GM19468 (cell line): ENCODE results near the gene FAM227B.

Source experiments
- ATAC-seq: cut with Tn5 transposase; IDR thresholded peaks from one replicate; pipeline ENCODE4 v1.9.1; 2021; ENCODE audit warnings: mild to moderate bottlenecking, moderate library complexity, moderate number of reproducible peaks; ENCODE audit not compliant: unreplicated experiment; ENCODE audit errors: extremely low read depth

Gene FAM227B

DNA sequence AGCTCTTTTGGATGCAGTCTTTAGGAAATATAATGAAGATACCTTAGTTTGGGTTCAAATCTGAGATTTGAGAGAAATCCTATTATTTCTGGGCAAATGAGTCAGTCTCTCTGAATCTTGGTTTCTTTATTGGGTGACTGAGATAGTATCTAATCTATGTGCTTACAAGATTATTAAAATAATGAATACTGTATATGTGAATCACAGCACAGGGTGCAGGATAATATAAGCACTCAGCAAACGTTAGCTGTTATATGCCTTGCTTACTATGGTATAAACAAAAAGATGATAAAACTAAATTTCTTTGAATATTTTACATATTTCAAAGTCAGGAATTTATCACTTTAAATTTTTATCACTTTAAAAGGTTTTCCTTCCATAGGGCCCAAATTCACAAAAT lies 168.0 kb downstream of the FAM227B start:
- ATAC-seq: no peak

DNA sequence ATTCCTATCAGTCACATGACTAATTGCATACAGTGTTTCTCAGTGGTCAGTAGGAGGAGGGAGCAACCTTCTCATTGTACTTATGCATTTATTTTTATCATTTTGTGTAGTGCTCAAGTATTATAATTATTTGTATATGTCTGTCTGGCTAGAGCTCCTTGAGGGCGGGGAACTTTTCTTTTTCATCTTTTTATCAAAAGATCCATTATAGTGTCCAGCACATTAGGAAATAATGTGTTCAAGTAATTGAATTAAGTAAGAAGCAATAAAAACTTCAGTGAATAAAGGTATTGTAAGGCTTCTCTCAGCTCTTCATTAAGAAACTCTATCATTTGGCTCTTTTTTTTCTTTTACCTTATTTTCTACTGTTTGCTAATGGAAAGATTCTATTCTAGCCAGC lies 178.8 kb downstream of the FAM227B start:
- ATAC-seq: no peak

DNA sequence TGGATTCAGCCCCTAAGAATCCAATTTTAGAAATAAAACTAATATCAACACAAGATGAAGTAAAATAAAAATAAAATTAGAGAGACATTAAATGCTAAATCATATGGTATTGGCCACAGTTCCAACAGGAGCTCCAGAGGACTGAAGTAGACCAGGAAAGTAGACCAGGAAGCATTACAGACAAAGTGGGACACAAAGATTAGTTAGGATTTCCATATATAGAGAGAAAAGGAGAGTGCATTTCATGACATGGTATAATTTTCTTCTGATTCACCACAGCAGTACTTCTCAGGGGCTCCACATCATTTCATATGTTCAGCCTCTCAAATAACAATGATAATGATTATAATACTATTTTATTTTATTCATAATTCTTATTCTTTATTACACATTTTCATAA lies 179.3 kb downstream of the FAM227B start:
- no peak for ATAC-seq

DNA sequence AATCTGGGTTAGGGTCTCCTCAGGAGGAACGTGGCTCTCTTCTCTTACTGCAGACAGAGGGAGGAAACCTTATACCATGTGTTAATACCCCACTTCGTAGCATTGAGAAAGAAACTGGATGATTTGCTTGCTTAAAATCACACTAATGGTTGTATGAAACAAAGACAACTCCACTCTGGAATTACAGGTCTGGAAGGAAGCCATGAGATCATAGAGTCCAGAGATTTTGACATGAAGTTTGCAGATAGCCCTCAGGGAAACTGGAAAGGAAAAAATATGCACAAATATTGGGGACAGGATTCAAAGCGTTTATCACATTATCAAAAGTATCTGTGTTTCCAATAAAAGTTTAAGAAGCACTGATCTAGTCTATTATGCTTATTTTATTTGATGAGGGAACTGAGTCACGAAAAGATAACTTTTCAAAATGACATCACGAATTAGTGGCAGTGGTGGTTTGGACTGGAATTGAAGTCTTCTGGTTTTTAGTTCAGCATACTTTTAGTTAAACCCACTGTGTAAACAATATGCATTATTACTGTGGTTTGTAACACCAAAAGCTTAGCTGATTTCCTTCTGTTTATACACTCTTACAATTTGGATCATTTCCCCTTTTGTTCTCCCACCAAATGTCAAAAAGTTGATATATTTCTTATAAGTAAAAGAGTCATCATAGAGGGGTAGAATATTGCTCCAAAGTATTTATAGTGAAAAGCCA lies 180.8 kb downstream of the FAM227B start:
- no peak for ATAC-seq

DNA sequence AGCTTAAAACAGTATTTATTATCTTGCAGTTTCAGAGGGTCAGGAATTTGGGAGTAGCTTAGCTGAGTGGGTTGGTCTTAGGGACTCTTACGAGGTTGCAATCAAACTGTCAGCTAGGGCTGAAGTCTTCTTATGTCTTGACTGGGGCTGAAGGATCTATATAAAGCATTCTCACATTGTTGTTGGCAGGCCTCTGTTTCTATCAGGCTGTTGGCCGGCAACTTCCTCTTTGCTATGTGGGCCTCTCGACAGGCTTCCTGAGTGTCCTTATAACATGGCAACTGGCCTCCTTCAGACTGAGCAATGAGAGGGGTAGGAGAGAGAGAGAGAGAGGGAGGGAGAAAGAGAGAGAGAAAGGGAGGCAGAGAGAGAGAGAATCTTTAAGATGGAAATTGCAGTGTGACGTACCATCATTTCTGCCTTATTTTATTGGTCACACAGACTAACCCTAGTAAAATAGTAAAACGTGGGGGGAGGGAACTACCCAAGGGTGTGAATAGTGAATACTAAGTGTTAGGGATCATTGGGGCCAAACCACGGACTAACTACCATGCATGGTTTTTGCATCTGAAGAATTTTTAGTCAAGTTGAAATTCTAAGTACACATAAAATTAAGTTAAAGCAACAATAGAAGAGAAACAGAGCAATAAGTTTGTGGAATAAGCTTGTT lies 181.5 kb downstream of the FAM227B start:
- ATAC-seq: peak; percentile 60

DNA sequence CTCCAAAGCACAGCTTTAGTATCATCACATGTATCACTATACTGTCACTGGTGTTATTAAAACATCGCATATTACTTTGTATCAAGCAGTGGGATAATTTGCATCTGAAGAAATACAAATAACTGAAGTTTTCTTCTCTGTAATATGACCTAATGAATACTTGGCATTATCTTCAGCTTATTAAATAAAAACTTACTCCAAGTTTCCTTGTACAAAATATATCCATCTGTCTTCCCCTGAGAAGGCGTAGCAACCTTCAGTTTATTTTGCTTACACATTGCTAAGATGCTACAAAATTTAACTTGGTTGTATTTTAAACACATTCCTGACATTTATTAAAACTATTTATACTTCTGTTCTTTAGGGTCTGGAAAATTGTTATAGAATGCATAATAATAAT lies 183.9 kb downstream of the FAM227B start:
- ATAC-seq: no peak

DNA sequence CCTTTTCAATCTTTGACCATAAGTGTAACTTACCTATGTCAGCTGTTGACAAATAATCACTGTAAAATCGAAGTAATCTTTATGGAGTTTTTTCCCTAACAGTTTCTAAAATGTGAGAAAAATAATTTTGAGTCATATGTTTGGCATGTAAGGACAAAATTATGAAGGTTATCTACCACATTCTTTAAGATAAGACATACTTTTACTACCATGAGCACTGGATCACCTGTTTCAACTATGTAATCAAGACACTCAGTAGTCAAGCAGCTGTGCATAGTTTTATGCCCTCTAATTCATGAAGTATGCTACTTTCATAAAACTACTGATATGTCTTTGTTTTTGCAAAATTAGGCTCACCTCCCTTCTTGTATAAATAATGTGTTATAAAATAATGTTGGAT lies 185.4 kb downstream of the FAM227B start:
- no peak for ATAC-seq

DNA sequence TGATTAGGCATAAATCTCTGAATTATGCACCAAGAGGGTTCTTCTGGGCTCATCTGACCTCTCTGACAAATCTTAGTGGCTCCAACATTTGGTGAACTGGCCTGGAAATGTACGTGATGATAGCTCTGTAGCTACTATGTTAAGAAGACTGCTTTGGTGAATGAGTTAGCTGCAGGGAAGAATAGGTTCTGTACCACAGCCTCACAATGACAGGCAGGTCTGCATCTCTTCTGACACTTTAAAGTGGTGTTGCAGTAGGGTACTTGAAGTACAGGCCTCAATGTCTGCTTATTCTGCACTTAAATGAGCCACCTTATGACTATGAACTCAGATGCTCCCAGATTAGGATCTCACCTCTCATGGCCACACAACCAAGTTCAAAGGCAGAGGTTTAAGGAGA lies 190.6 kb downstream of the FAM227B start:
- no peak for ATAC-seq

DNA sequence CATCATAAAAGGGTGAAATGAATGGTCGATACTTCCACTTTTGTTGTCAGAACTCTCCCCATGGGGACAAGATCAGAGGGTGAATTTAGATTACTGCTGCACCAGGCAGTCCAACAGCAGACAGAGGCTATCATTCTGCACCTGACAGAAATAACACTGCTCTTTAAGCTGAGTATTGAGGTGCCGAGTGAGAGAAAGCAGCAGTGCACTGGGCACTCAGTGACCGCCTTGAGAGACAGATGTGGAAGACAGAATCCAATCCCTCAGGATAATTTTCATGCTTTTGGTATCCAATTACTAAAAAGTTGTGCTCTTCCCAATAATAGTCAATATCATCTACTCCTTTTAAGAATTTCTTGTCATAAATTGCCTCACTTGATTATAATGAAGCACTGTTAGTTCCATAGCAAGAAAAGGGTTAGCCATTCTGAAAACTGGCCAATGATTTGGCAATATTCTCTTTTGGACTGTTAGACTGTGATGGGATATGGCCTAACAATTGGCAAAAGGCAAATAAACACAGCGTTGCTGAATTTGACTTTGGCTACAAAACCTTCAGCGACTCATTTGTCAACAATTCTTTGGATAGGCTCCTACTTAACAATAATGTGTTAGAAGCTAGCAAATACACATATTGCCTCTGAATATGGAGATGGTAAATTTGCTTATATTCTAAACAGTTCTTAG lies 192.1 kb downstream of the FAM227B start:
- no peak for ATAC-seq

DNA sequence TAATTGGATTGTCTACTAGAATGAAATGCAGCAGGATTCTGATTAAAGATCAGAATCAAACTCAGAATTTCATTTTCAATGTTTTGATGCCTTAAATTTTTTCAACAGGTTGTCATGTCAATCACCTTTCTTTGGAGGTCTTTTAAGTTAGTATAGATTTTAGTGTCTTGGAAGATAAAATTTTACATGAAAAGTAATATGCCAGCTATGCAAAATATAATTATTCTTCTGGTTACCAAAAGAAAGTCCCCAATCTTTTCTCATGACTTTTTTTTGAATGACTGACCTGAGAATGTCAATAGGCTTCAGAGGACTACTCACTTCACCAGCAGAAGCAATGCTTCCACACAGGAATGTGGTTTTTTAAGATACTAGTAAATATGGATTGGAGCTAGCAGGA lies 193.2 kb downstream of the FAM227B start:
- ATAC-seq: no peak

DNA sequence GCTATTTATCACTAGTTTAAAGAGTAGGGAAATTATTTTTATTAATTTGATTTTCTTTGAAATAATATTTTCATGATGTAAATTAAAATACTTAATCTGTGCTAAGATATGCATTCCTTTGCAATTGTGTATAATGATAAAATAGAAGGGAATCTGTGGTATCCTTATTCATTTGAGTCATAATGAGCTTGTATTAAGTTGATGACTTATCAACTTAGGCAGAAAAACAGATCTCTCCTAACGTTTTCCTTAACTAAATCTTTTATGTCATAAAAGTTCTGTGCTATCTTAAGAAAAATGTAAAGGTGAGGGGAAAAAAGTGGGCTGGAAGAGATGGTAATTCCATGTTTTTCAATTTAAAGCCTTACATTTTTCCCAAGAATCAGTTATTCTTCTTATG lies 195.7 kb downstream of the FAM227B start:
- ATAC-seq: no peak

DNA sequence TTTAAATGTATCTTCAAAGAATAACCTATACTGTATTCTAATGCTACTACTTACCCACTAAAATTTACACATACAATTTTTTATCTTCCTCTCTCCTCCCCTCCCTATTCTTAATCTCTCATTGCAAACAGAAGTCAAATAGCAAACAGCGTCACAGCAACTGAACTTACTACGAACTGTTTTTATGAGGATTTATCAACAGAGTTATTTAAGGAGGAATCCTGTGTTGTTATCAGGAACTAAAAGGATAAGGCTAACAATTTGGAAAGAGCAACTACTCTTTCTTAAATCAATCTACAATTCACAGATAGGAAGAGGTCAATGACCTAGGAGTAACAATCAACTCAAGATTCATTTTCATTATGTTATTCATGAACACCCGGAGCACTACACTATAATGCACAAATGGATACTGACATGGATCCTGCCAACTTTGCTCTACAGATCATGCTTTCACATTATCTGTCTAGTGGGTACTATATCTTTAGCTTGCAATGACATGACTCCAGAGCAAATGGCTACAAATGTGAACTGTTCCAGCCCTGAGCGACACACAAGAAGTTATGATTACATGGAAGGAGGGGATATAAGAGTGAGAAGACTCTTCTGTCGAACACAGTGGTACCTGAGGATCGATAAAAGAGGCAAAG lies 196.6 kb downstream of the FAM227B start:
- ATAC-seq: no peak

DNA sequence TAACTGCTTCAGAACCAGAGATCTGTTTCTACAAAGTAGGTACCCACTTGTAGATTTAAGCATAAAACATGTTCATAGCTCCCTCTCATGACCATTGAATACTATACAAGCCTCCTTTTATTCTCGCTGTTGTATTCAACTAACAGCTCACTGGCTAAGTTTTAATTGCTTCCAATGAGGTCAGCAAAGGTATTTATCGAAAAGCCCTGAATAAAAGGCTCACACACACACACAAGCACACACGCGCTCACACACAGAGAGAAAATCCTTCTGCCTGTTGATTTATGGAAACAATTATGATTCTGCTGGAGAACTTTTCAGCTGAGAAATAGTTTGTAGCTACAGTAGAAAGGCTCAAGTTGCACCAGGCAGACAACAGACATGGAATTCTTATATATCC lies 197.6 kb downstream of the FAM227B start, which contains the start of gene FGF7:
Gene FGF7 (plus strand): TSS at position 222 of the 400 bp plus-strand sequence. CDS start 1,056 bp downstream, outside the sequence.
- ATAC-seq: no peak

DNA sequence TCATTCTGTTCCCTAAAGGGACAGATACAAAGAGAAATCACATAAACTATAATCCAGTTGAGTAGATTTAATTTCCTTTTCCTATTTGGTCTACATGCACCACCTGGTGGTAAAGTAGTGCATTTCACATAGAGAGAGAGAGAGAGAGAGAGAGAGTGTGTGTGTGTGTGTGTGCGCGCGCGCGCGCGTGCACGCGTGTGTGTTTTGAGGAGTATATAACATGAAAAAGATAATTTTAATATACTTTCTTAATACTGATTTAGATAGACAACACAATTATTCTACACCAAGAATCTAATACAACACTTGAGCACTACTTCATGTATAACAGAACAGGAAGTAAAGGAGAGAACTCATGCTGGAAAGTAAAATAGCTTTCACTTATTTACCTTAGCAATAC lies 198.6 kb downstream of the FAM227B start:
- no peak for ATAC-seq

DNA sequence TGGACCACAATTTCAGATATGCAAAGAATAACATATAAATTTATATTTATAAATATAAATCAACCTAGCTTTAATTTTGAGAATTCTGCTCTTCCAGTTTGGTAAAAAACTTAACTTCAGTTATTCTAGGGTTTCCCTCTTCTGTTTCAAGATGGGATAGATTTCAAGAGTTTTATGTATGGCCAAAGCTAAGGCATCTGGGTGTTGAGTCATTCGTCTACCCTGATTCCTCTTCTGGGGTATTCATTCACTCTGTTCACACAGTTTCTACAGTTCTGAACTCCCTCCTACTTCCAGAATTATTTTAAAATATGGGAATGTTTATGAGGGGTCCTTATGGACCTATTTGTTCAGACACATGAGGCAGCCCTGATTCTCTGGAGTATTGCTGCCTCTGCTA lies 201.8 kb downstream of the FAM227B start:
- no peak for ATAC-seq

DNA sequence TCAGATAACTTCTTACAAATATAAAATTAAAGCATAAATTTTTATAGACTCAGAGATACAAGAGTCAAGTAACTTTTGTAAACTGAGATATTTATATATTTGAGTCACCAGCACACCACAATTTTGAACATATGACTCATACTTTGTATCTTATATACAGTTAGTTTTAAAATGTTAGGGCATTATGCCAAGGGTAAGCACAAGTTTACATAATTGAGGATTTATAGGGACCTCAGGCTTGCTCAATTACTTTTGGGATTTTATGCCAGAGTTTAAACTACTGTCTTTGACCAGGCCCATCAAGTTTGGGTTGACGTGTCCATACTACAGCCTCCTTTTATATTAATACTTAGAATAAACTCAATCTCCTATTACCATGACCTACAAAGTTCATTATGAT lies 205.0 kb downstream of the FAM227B start:
- no peak for ATAC-seq

DNA sequence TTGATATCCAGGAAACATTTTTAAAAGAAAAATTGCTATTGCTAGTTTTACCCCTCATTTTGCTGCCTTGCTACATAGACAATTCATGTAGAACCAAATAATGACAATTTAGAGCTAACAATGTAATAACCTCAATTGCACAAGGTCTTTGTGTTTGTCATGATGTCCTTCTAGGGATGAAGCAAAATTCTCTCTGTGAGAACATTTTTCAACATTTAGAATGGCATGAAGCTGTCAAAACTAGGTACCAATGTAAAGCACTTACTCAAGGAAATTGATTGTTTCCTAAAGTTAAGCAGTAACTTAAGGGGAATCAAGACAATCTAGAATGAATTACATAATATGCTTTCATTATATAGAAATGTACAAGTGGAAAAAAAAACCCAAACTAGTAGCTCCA lies 205.5 kb downstream of the FAM227B start:
- ATAC-seq: no peak

DNA sequence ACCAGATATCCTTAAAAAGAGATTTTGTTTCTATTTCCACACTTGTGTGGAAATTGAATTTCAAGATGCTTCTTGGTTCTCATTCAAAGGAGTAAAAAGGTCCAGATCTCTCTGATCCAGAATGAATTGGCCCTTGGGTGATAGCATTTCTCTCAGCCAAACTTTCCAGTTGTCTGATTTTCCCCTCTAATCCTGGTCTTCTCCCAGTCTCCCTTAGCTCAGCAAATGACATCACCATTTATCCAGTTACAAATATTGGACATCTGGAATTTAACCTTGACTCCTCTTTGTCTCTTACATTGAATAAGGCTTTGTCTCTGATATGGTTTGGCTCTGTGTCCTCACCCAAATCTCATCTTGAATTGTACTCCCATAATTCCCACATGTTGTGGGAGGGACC lies 207.8 kb downstream of the FAM227B start:
- no peak for ATAC-seq

DNA sequence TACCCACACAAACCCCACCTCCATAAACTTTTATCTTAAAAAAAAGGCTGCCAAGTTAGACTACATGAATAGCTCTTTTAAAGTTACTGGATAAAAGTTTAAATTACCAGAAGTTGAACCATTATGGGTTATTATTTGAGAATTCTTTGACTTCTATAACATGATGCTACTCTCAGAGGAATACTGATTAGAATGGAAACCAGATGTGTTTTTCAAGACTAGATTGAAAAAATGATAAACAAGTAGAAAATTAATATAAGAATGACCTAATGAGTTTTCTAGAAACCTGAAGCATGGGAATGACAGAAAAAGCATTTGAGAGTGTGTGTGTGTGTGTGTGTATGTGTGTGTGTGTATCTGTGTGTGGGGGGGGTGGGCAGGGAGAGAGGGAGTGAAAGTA lies 210.0 kb downstream of the FAM227B start:
- ATAC-seq: no peak

DNA sequence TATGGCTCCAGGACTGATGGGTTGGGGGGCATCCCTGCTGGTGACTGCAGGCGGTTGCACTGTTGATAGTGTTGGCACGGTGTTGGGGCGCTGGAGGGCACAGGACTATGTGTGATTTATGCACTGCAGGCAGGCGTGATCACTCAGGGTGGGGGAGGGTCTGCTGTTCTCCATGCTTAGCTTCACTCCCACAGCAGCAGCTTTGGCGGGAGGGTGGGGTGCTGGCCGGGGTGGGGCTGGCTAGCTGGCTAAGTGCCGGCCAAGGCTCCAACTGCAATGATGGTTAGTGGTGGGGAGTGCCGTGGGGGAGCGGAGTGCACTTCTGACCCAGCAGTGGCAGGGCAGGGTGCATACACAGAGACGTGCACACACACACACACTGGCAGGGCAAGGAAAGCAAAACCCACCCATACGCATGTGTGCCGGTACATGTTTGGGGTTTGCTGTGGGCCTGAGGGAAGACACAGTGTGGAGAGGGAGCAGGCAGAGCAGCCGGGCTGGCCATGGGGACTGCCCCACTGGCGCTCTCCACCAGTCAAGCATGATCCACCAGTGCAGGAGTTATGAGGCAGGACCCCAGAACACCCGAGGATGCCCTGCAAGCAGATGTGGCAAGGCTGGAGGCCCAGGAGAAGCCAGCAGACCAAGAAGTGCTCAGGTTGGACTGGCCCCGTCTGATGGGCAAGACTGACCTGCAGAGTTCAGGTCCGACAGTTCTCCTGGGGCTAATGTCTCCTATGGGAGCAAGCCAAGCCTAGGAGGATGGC lies 214.1 kb downstream of the FAM227B start:
- no peak for ATAC-seq
